HG02981 (cell line): ENCODE data around the gene ABCC5.

Experiments used
- ATAC-seq: cut with Tn5 transposase; IDR thresholded peaks from one replicate; pipeline ENCODE4 v1.9.1; 2021; ENCODE audit warnings: mild to moderate bottlenecking, moderate library complexity; ENCODE audit not compliant: unreplicated experiment

ABCC5 gene

GRCh38 chr3:183930086-183930485 lies 87.6 kb downstream of the ABCC5 start:
- ATAC-seq: no peak

GRCh38 chr3:183927059-183927458 lies 90.6 kb downstream of the ABCC5 start:
- no peak for ATAC-seq

DNA sequence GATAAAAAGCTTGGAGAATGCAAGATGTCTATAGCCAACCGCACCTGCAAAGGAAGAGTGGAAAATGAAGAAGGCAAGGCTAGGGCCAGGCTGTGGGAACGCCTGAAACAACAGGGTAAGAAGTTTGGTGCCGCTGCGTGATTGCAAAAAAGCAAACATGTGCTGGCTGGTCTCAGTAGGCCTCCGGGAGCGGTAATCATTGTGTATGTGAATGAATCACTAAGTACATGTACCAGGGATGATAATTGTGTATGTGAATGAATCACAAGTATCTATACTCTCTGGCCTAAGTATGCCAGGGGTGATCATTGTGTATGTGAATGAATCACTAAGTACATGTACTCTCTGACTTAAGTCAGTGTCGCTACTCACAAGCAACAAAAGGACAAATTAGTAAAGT lies 92.7 kb downstream of the ABCC5 start:
- ATAC-seq: no peak

GRCh38 chr3:183924543-183924942 lies 93.1 kb downstream of the ABCC5 start:
- no peak for ATAC-seq

GRCh38 chr3:183922421-183922820 lies 95.3 kb downstream of the ABCC5 start:
- no peak for ATAC-seq

GRCh38 chr3:183921096-183921495 lies 96.6 kb downstream of the ABCC5 start:
- no peak for ATAC-seq

- ATAC-seq: no peak
Measured at GRCh38 chr3:183920416-183920815, 97.3 kb downstream of the ABCC5 start.

- ATAC-seq: no peak
Measured at GRCh38 chr3:183918178-183918577, 99.5 kb downstream of the ABCC5 start.

- ATAC-seq: no peak
Measured at GRCh38 chr3:183917776-183918175, 99.9 kb downstream of the ABCC5 start.

- ATAC-seq: no peak
Measured at GRCh38 chr3:183914856-183915255, 102.8 kb downstream of the ABCC5 start.

- ATAC-seq: no peak
Measured at GRCh38 chr3:183913580-183913920, 104.1 kb downstream of the ABCC5 start.

DNA sequence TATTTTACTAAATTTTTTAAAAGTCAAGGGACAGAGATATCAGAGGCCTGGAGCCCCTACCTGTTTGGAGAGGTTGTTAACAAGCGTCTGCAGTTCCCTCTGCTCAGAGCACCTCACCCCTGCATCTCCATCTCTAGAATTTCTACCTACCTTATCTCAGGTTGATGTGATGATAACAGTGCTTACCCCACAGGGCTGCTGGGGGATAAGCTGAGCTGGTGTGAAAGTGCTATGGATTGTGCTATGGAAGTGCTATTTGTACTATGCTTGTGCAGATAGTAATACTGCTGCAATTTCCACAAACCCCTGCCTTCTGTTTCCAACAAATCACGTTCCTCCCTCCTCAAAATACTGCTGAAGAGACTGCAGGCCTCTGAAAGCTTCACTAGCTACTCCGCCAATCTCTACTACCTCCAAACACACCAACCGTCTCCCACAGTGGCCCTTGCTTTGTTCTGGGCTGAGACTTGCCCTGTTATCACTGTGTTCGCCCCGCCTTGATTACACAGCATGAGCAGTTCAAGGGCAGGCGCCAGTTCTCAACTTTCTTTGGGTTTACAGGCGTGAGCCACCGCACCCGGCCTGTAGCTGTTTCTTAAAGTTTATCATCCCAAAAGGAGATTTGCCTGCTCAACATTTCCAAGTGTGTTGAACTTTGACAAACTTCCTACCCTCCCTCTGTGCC lies 104.6 kb downstream of the ABCC5 start:
- ATAC-seq: no peak

- no peak for ATAC-seq
Measured at GRCh38 chr3:183911763-183912506, 105.7 kb downstream of the ABCC5 start.

DNA sequence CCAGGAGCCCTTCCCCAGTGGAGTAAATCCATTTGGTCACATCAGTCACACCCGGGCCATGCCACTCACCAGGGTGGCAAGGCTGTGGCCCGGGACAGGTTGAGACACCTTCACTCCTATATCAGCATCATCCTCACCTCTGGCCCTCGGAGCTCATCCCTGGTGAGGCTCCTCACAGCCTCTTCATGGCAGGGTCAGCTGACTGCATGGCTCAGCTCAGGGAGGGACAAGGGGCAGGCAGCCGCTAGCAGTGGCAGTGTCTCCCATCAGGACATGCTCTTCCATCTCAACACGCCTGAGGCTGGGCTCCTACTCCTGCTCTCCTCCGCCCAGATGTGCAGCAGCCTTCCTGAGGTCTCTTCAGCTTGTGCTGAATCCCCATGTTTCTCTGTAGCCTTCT lies 106.6 kb downstream of the ABCC5 start:
- no peak for ATAC-seq

- ATAC-seq: no peak
Measured at GRCh38 chr3:183909030-183909600, 108.6 kb downstream of the ABCC5 start.

- no peak for ATAC-seq
Measured at GRCh38 chr3:183907911-183908331, 109.8 kb downstream of the ABCC5 start.

DNA sequence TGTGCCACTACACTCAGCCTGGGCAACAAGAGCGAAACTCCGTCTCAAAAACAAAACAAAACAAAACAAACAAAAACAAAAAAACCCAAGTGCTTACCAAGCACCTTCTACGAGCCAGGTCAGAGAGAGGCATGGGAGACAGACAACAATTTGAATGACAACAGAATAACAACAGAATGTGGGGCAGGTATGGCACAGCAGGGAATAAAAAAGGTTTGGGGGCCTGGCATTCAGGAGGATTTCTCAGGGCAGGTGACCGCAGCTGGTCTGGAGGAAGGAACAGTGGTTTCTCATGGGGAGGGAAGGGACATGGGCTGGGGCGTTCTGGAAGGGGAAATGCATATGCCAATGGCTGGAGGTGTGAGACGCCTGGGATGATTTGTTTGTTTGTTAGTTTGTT lies 110.5 kb downstream of the ABCC5 start:
- no peak for ATAC-seq

- no peak for ATAC-seq
Measured at GRCh38 chr3:183906234-183906921, 111.3 kb downstream of the ABCC5 start.

DNA sequence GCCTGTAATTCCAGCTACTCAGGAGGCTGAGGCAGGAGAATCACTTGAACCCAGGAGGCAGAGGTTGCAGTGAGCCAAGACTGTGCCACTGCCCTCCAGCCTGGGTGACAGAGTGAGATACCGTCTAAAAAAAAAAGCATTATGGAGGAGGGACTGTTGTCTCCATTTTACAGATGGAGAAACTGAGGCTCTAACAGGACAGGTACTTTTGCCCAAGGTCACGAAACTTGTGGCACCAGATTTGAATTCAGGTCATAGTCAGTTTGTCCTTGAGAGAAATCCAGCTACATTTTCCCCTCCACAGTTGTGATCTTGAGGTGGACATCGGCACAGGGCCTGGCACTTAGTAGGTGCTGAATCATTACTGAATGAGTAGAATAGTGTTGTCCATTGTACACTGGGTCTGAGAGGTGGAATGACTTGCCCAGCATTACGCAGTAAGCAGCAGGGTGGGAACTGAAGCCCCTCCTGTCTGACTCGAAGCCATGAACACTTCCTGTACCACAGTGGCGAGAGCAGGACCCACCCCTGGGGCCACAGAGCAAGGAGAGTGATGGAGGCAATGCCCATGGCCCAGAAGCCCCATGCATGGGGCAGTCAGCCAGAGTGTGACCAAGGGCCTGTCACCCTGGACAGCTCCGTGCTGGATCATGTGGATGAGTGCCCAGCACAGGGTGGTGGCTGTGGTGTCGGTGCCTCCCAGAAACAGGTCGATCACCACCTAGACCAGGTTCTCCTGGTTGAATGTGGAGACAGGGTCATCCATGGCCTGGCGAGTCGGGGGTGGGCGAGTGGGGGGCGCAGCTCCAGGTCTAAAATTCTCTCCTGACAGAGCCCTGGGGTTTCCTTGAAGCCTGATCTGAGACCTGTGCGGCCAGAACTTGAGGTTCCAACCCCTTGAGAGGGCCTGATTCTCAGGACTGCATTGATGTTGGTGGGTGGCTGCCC lies 112.6 kb downstream of the ABCC5 start:
- ATAC-seq: no peak

GRCh38 chr3:183898028-183898431 lies 119.7 kb downstream of the ABCC5 start:
- ATAC-seq: no peak

- ATAC-seq: no peak
Measured at GRCh38 chr3:183897606-183898005, 120.1 kb downstream of the ABCC5 start.
